Measurements from ENCODE around the gene MOB1A. TPM values are rescaled to one million over a fixed set of nuclear protein-coding genes. Genes with fewer than 3 reads are reported as not detected.
"Not testable (repeated sequence)": the region's sequence is repeated elsewhere in the genome, so short reads cannot be mapped to it uniquely, and the experiment has no call there.

The MOB1A gene
- total RNA-seq, 1 donor from 2014 or later, result 53.1 TPM

DNA sequence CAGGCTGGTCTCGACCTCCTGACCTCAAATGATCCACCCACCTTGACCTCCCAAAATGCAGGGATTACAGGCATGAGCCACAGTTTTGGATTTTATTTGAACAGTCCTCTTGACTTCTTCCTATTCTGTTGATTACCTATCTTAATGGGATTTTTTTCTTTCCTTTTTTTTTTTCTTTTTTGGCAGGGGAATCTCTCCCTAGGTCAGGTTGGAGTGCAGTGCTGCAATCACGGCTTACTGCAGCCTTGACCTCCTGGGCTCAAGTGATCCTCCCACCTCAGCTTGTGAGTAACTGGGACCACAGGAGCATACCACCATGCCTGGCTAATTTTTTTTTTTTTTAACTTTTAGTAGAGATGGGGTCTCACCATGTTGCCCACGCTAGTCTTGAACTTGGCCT, 22.5 kb upstream of the MOB1A start:
- DNase-seq, result no peak
- ATAC-seq (ENCODE audit: poor library complexity), result no peak
- intact Hi-C loops (cut with DNase I), result no loop called here

DNA sequence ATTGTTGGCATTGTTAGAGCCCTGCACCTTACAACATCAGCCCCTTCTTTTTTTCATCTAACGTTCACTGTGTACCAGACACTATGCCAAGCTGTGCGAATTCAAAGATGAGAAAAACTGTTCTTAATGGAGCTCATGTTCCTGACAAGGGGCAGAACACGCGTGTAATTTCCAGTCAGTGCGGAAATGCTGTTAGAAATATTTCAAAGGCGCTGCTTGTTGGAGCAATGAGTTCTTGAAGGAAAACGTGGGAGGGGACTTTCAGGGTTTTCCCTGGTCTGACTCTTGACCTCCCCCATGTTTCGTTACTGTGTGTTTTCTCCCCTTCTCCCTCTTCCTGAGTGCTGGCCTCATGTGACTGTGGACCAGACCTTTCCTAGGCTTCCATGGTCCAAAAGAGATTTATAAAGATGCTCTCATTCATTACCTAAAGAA, 21.2 kb upstream of the MOB1A start:
- DNase-seq, result no peak
- ATAC-seq (ENCODE audit: poor library complexity), result no peak
- intact Hi-C loops (cut with DNase I), result no loop called here

DNA sequence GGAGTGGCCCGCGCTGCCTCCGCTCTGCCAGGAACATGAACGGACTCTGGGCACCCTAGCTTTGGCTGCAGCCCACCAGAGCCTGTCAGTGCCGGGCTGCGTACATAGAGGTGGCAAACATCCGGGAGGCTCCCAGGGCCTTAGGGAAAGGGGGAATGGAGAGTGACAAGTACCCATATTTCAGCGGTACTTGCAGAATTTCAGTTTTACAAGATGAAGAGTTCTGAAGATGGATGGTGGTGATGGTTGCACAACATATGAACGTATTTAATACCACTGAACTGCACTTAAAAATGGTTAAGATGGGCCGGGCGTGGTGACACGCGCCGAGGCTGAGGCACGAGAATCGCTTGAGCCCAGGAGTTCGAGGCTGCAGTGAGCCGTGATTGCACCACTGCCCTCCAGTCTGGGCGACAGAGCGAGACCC, 20.6 kb upstream of the MOB1A start:
- no peak for ATAC-seq (ENCODE audit: poor library complexity)
- DNase-seq, result no peak
- intact Hi-C loops (cut with DNase I), result no loop called here

- intact Hi-C loops (cut with DNase I), result no loop called here
- ATAC-seq (ENCODE audit: poor library complexity) (peak; percentile 98), DNase-seq (peak; percentile 95)
These were observed 20.0 kb upstream of the MOB1A start, which contains the start of gene MTHFD2 for GRCh38 chr2:74198461-74199274. TSS of gene MTHFD2 (plus strand) at chr2:74198615. CDS start at chr2:74198642, 27 bp downstream.

- intact Hi-C loops (cut with DNase I), result no loop called here
- no peak for ATAC-seq (ENCODE audit: poor library complexity)
- DNase-seq, result no peak
These were observed 19.4 kb upstream of the MOB1A start for GRCh38 chr2:74198023-74198460.

DNA sequence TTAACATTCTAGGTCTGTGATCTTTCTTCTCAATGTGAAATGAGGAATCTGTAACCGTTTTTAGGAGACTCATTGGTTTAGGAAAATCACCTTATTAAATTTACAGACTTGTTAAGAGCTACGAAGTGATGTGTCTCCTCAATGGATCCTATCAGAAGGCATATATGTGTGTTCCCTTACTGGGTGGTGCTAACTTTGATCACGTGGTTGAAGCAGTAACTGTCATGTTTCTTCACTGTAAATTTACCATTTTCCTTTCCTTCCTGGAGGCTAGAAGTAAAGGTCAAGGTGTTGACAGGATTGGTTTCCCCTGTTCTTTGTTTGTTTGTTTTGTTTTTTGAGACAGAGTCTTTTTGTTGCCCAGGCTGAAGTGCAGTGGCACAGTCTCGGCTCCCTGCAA, 18.4 kb upstream of the MOB1A start:
- intact Hi-C loops (cut with DNase I), result no loop called here
- DNase-seq (no peak), ATAC-seq (ENCODE audit: poor library complexity) (no peak)

DNA sequence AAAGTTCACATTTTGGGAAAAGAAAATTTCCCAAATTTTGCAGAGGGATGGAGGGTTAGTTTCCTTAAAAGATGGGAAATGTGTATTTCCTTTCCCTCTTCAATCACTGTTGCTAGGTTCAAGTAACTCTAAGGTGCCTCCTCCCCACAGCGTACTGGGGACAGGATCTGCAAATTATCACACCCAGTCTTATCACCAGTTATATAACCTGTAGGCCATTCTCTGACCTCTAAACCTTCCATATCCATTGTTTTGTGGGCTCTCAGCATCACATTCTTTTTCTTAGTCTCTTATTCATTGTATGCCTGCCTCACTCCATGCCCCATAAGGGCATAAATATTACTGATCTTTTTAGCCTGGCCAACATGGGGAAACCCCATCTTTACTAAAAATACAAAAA, 16.1 kb upstream of the MOB1A start:
- no peak for ATAC-seq (ENCODE audit: poor library complexity)
- no peak for DNase-seq
- intact Hi-C loops (cut with DNase I), result no loop called here

DNA sequence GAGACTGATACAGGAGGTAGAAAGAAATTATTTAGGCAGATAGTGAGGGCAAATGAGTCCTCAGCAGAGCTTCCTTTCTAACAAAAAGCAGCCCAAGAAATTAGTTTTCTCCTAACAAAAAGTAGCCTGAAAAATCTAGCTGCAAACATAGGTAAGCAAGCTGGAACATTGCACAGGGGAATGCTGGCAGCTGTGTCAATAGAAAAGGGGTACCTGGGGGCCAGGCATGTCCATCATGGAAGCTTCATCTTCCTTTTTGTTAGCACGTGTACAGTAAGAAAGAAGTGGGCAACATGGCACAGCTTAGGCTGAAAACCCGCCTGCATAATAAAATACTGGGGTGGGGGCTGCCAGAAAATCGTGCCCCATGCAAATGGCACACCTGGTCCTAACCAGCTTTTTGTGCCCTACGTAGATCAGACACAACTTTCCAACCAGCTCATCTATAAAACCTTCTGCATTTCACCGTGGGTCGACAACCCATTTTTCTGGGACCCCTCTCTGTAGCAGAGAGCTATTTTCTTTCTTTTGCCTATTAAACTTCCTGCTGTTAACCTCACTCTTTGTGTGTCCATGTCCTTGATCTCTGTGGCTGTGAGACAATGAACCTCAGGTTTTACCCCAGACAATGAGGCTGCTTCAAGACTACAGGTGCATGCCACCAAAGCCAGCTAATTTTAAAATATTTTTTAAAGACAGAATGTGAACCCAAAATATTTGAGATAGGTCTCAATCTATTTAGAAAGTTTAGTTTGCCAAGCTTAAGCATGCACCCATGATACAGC, 13.1 kb upstream of the MOB1A start:
- ATAC-seq (ENCODE audit: poor library complexity) (no peak), DNase-seq (no peak)
- intact Hi-C loops (cut with DNase I), result no loop called here

GRCh38 chr2:74188696-74189095, 10.0 kb upstream of the MOB1A start:
- intact Hi-C loops (cut with DNase I), result no loop called here
- no peak for DNase-seq

GRCh38 chr2:74188018-74188601, 9.4 kb upstream of the MOB1A start:
- DNase-seq (no peak), ATAC-seq (ENCODE audit: poor library complexity) (peak; percentile 34)
- intact Hi-C loops (cut with DNase I), result no loop called here

More at GRCh38 chr2:74188696-74189095, 10.0 kb upstream of the MOB1A start:
- ATAC-seq (ENCODE audit: poor library complexity), result no peak

DNA sequence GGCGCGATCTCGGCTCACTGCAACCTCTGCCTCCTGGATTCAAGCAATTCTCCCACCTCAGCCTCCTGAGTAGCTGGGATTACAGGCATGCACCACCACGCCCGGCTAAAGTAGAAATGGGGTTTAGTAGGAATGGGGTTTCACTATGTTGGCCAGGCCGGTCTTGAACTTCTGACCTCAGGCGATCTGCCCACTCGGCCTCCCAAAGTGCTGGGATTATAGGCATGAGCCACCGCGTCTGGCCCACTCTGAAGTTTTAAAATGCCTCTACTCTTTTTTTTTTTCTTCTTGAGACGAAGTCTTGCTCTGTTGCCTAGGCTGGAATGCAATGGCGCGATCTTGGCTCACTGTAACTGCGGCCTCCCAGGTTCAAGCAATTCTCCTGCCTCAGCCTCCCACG, 8.0 kb upstream of the MOB1A start:
- ATAC-seq (ENCODE audit: poor library complexity); intact Hi-C loops (cut with DNase I); DNase-seq: not testable (repeated sequence)

GRCh38 chr2:74186038-74186437, 7.4 kb upstream of the MOB1A start:
- no peak for DNase-seq
- ATAC-seq (ENCODE audit: poor library complexity), result peak; percentile 48
- intact Hi-C loops (cut with DNase I), result no loop called here

GRCh38 chr2:74183878-74184277, 5.2 kb upstream of the MOB1A start:
- DNase-seq (no peak), ATAC-seq (ENCODE audit: poor library complexity) (no peak)
- intact Hi-C loops (cut with DNase I), result no loop called here

DNA sequence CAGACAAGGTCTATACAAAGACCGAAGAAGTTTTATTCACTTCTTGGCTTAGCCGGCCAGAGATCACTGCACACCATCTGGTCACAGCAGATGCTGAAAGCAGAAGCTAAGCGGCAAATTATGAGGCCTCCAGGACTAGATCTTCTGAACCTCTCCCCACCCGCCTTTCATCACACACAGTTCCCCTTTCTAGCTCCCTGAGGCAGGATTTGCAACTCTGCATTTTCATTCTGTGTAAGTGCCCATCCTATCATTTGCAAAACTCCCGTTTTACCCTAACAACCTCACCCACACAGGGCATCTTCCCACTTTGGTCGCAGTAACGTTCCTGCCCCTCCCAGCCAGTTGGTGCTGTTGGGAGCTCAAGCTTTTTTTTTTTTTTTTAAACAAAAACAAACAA, 3.1 kb upstream of the MOB1A start:
- peak; percentile 1 for ATAC-seq (ENCODE audit: poor library complexity)
- peak; percentile 55 for DNase-seq
- intact Hi-C loops (cut with DNase I), result no loop called here

DNA sequence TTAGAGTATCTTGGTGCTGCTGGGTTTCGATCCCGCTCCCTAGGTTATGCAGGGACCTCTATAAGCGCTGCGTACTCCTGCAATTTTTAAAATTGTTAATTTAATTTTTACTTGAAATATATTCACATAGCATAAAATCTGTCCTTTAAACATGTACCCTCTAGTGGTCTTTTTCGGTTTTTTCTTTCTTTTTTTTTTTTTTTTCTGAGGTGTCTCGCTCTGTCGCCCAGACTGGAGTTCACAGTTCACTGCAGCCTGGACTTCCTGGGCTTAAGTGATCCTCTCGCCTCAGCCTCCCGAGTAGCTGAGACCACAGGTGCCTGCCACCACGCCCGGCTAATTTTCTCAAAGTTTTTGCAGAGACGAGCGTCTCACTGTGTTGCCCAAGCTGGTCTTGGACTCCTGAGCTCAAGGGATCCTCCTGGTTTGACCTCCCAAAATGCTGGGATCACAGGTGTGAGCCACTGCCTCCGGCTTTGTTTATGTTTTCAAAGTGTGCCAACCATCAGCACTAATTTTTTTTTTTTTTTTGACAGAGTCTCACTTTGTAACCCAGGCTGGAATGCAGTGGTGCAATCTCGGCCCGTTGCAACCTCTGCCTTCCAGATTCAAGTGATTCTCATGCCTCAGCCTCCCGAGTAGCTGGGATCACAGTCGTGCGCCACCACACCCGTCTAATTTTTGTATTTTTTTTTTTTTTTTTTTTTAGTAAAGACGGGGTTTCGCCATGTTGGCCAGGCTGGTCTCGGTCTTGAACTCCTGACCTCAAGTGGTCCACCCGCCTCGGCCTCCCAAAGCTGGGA, 585 bp upstream of the MOB1A start:
- intact Hi-C loops (cut with DNase I), result no loop called here
- DNase-seq (no peak), ATAC-seq (ENCODE audit: poor library complexity) (peak; percentile 1)

DNA sequence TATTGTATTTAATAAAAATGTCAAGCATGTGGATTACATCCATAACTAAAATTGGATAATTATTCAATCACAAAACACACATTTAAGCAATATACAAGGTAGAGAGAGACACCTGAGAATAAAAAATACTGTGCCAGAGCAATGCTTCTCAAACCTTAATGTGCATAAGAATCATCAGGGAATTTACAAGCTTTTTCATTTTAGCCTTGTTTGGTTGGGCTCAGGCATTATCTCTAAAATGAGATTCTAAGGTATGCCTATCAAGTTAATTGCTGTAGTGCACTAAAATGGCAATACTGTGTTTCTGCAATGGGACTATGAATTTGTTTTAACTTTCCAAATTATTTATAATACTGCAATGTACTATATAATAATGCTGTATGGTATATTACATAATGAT, 983 bp downstream of the MOB1A start:
- intact Hi-C loops (cut with DNase I), result no loop called here
- DNase-seq (no peak), ATAC-seq (ENCODE audit: poor library complexity) (no peak)

DNA sequence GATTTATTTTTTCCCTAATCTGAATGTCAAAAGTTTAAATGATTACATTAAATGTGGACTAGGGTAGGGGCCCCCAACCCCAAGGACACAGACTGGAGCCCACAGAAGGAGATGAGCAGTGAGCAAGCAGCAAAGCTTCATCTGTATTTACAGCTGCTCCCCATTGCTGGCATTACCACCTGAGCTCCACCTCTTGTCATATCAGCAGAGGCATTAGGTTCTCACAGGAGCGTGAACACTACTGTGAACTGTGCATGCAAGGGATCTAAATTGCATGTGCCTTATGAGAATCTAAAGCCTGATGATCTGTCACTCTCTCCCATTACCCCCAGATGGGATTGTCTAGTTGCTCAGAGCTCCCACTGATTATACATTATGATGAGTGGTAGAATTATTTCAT, 3.8 kb downstream of the MOB1A start:
- ATAC-seq (ENCODE audit: poor library complexity) (no peak), DNase-seq (no peak)
- intact Hi-C loops (cut with DNase I), result no loop called here

DNA sequence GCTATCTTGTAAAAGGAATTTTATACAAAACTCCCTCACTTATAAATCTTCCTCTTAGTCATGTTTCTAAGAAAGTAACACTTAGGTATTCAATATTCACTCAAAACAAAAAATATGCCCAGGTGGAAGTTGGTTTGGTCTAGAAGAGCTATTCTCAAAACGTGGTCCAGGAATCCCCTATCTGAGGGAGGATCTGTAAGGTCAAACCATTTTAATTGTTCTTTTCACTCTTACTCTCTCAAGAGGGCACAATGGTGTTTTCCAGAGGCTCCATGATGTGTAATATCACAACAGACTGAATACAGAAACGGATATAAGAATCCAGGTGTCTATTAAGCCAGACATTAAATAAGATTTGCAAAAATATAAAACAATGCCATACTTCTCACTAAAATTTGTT, 9.9 kb downstream of the MOB1A start:
- intact Hi-C loops (cut with DNase I), result no loop called here
- ATAC-seq (ENCODE audit: poor library complexity) (no peak), DNase-seq (no peak)

- intact Hi-C loops (cut with DNase I), result no loop called here
- ATAC-seq (ENCODE audit: poor library complexity), result no peak
- DNase-seq, result no peak
These were observed 13.9 kb downstream of the MOB1A start for GRCh38 chr2:74164761-74165160.

Data from Right ventricle myocardium superior (tissue), 1 donor.